Hematopoietic multipotent progenitor cell treated with erythropoietin and hydrocortisone succinate and interleukin-3 and kit ligand, for 6 days (in vitro differentiated cells): ENCODE results near the gene MBD6.

Experiments used
- DNase-seq: peaks from one replicate; pipeline ENCODE4 v3.0.0-alpha.2; 2015

MBD6 gene

GRCh38 chr12:57533108-57533507 is 10.5 kb downstream of the MBD6 start:
- DNase-seq = no peak

- DNase-seq = no peak
These were observed 11.6 kb downstream of the MBD6 start for GRCh38 chr12:57534250-57534649.

- DNase-seq = no peak
These were observed 12.4 kb downstream of the MBD6 start for GRCh38 chr12:57534991-57535543.

GRCh38 chr12:57535764-57536596 is 13.4 kb downstream of the MBD6 start:
- no peak for DNase-seq

GRCh38 chr12:57536597-57536942 is 13.9 kb downstream of the MBD6 start:
- no peak for DNase-seq

- peak; percentile 93 for DNase-seq
These were observed 16.6 kb downstream of the MBD6 start for GRCh38 chr12:57539134-57539768.

- no peak for DNase-seq
These were observed 18.4 kb downstream of the MBD6 start for GRCh38 chr12:57541001-57541400.

- no peak for DNase-seq
These were observed 19.1 kb downstream of the MBD6 start for GRCh38 chr12:57541717-57542116.

GRCh38 chr12:57543581-57543980 is 21.0 kb downstream of the MBD6 start:
- no peak for DNase-seq

- DNase-seq = no peak
These were observed 23.3 kb downstream of the MBD6 start for GRCh38 chr12:57545809-57546437.

- peak; percentile 99 for DNase-seq
These were observed 24.0 kb downstream of the MBD6 start, which contains the start of gene DCTN2 for GRCh38 chr12:57546438-57547287. Gene DCTN2 (minus strand): TSS chr12:57547192. CDS start chr12:57547063, 129 bp downstream.

- no peak for DNase-seq
These were observed 24.8 kb downstream of the MBD6 start for GRCh38 chr12:57547288-57548012.

- no peak for DNase-seq
These were observed 25.3 kb downstream of the MBD6 start for GRCh38 chr12:57548013-57548315.

- DNase-seq = no peak
These were observed 25.9 kb downstream of the MBD6 start for GRCh38 chr12:57548488-57548887.

GRCh38 chr12:57549203-57549908 is 26.7 kb downstream of the MBD6 start:
- no peak for DNase-seq

- peak; percentile 71 for DNase-seq
These were observed 27.5 kb downstream of the MBD6 start, which contains the start of gene KIF5A for GRCh38 chr12:57549909-57550640. Gene KIF5A (plus strand): TSS chr12:57550044. CDS start chr12:57550272, 228 bp downstream.

- DNase-seq = no peak
These were observed 28.3 kb downstream of the MBD6 start for GRCh38 chr12:57550641-57551549.

- no peak for DNase-seq
These were observed 29.1 kb downstream of the MBD6 start for GRCh38 chr12:57551637-57552305.

- DNase-seq = peak; percentile 79
These were observed 29.7 kb downstream of the MBD6 start for GRCh38 chr12:57552306-57552651.
